ACC112 (cell line): Measurements from ENCODE around the gene CCDC38.

ENCODE experiments used
- H2AFZ ChIP-seq: fragments of 200-600 bp; sonication (generic); one replicate; pipeline ENCODE4 v1.6.0; 2017; ENCODE audit warnings: antibody characterized with exemption, low read length; ENCODE audit not compliant: unreplicated experiment
- H3K27ac ChIP-seq: fragments of 200-600 bp; sonication (generic); 2 replicates; pipeline ENCODE4 v1.5.1; 2014; ENCODE audit warnings: low read depth, mild to moderate bottlenecking, antibody characterized with exemption, low read length, moderate library complexity
- H3K27me3 ChIP-seq: fragments of 200-600 bp; sonication (generic); 2 replicates; pipeline ENCODE4 v1.6.1; 2014; ENCODE audit warnings: mild to moderate bottlenecking, antibody characterized with exemption, low read length, moderate library complexity, mixed read lengths; ENCODE audit not compliant: insufficient read depth
- H3K36me3 ChIP-seq: fragments of 200-600 bp; sonication (generic); 2 replicates; pipeline ENCODE4 v1.6.1; 2016; ENCODE audit warnings: mild to moderate bottlenecking, antibody characterized with exemption, low read length, moderate library complexity, mixed read lengths; ENCODE audit not compliant: insufficient read depth
- H3K4me1 ChIP-seq: fragments of 200-600 bp; sonication (generic); one replicate; pipeline ENCODE4 v1.6.1; 2016; ENCODE audit warnings: low read length, mixed read lengths; ENCODE audit not compliant: insufficient read depth, unreplicated experiment, control insufficient read depth
- H3K4me3 ChIP-seq: fragments of 200-600 bp; sonication (generic); 2 replicates; pipeline ENCODE4 v1.5.1; 2014; ENCODE audit warnings: mild to moderate bottlenecking, low read depth, low read length
- H3K79me2 ChIP-seq: fragments of 200-600 bp; sonication (generic); one replicate; pipeline ENCODE4 v1.6.0; 2016; ENCODE audit warnings: low read length; ENCODE audit not compliant: control insufficient read depth, unreplicated experiment, insufficient read depth

The CCDC38 gene

DNA sequence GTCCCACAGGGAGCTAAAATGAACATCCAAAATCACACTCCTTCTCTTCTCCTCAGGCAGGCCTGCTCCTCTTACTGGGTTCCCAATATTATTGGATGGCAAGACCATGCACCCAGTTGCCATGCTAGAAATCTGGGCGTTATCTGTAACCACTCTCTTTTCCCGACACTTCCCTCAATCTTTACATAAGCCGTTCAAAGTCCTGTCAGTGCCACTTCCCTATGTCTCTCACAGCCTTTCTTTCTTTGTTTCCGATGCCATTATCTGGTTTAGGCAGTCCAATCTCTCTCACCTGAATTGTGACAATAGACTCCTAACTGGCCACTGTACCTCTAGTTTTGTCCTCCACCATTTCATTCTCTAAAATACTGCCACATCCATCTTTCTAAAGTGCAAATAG is 59.5 kb downstream of the CCDC38 start:
- no peaks in the 10 kb centered on the region for H3K36me3 ChIP-seq
- H3K27ac ChIP-seq = no peak overlapping the region
- no peaks in the 10 kb centered on the region; the same call in 1 of the 2 replicates for H3K27me3 ChIP-seq
- H3K4me1 ChIP-seq = peaks cover 15% of the 10 kb centered on the region
- H3K79me2 ChIP-seq = no peaks in the 10 kb centered on the region
- H2AFZ ChIP-seq = no peak overlapping the region
- H3K4me3 ChIP-seq = no peak overlapping the region

DNA sequence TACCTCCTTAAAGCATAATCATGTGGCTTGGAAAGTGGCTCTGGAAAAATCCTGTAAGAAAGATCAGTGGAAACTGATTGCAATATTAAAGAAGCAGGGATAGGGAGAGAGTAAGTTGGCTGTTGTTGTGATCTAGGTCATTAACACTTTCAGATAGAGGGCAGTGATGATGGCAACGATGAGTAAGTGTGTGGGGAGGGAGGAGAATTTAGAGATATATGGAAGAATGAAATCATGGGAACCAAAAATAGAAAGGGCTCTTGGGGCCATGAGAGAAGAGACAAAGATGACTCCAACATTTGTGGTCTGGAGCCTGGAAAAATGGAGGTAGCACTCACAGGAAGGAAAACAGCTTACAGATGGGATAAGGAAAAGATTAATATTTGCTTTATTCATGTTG is 60.3 kb downstream of the CCDC38 start:
- Histone ChIP-seq H3K36me3 (no peaks in the 10 kb centered on the region), H2AFZ (no peak overlapping the region), H3K27me3 (no peaks in the 10 kb centered on the region; the same call in 1 of the 2 replicates), H3K27ac (peak overlapping the region; percentile 26; the same call in 1 of the 2 replicates), H3K4me3 (no peak overlapping the region), H3K79me2 (no peaks in the 10 kb centered on the region), H3K4me1 (peaks cover 21% of the 10 kb centered on the region)

DNA sequence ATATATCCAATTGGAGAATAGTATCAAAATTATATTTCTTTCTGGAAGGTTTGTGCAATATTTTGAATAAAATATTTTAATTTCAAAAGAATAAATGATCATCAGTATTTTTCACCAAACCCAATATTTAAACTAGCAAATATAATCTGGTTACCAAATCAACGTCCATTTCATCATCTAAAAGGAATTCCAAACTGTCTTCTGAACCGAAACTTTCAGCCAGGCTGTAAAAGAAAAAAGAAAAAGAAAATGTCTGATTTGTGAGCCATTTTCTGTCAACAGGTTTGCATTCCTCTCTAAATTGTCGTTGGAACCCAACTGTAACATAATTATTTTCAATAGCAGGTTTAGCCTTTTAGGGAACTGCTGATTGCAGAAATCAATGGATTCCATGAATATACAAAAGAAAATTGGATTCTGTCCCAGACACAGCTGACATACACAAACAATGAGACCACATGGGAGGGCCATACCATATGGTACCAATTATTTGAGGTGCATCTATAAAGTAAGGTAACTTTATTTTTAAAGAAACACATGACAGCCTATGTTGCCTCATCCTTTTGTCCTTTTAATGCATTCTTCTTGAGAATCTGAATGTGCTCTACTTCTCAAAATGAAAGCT is 61.0 kb downstream of the CCDC38 start:
- no peak overlapping the region for H3K4me3 ChIP-seq
- no peak overlapping the region for H2AFZ ChIP-seq
- peaks cover 21% of the 10 kb centered on the region for H3K4me1 ChIP-seq
- H3K79me2 ChIP-seq = no peaks in the 10 kb centered on the region
- no peaks in the 10 kb centered on the region for H3K36me3 ChIP-seq
- peak overlapping the region; percentile 26; the same call in 1 of the 2 replicates for H3K27ac ChIP-seq
- H3K27me3 ChIP-seq = no peaks in the 10 kb centered on the region; the same call in 1 of the 2 replicates

DNA sequence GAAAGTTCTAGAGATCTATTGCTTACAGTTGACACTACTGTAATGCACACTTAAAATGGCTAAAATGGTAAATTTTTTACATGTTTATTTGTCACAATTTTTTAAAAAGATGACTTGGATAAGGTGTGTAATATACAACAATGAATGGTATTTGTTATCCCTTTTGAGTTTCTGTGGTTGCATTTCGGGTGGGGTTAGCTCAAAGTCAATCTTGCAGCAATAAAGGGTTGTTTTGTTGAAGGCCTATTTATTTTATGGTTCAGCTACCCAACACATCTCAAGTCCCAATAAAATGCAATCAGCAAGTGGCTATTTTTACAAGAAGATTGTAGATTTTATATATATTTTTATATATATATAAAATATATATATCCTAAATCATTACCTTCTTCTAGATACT is 61.5 kb downstream of the CCDC38 start:
- Histone ChIP-seq H3K36me3 (no peaks in the 10 kb centered on the region), H2AFZ (no peak overlapping the region), H3K4me3 (no peak overlapping the region), H3K27me3 (no peaks in the 10 kb centered on the region; the same call in 1 of the 2 replicates), H3K4me1 (peaks cover 21% of the 10 kb centered on the region), H3K79me2 (no peaks in the 10 kb centered on the region), H3K27ac (no peak overlapping the region)

DNA sequence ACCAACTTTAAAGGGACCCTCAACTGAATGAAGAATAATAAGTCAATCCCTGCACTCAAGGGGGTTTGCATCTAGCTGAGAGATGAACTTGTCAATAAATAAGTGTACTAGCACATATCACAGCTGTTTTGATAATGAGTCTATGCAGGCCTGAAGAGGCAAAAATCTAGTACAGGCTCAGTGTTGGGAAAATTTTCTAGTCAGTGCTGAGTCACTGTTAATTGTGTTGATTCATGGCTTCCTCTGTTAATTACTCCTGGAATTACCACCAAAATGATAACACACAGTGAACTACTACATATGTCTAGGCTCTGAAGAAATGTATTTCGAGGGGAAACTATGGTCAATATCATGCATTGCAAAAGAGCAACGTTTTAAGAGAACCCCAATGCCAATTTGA is 64.8 kb downstream of the CCDC38 start:
- Histone ChIP-seq H2AFZ (no peak overlapping the region), H3K27ac (no peak overlapping the region), H3K27me3 (no peaks in the 10 kb centered on the region), H3K36me3 (no peaks in the 10 kb centered on the region), H3K79me2 (no peaks in the 10 kb centered on the region), H3K4me1 (peaks cover 21% of the 10 kb centered on the region), H3K4me3 (no peak overlapping the region)

DNA sequence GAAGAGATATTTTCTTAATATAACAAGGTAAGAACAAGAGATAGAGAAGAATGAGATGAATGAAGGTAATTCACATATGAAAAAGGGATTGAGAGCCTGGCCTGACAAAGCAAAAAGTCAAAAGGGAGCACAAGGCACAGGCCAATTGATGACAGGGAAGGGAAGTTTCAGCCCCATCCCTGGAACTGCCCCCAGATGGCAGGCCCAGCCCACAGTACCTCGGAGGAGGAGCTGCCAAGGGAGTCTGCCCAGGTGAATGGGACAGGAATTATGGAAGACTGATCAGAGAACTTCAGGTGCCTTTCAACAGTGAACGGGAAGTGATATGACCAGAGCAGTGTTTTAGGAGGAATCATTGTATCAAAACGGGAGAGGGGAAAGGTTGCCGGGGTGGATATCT is 68.0 kb downstream of the CCDC38 start:
- no peak overlapping the region for H2AFZ ChIP-seq
- no peak overlapping the region for H3K27ac ChIP-seq
- no peaks in the 10 kb centered on the region for H3K79me2 ChIP-seq
- no peak overlapping the region for H3K4me3 ChIP-seq
- H3K36me3 ChIP-seq = no peaks in the 10 kb centered on the region
- peaks cover 8% of the 10 kb centered on the region for H3K4me1 ChIP-seq
- no peaks in the 10 kb centered on the region for H3K27me3 ChIP-seq

DNA sequence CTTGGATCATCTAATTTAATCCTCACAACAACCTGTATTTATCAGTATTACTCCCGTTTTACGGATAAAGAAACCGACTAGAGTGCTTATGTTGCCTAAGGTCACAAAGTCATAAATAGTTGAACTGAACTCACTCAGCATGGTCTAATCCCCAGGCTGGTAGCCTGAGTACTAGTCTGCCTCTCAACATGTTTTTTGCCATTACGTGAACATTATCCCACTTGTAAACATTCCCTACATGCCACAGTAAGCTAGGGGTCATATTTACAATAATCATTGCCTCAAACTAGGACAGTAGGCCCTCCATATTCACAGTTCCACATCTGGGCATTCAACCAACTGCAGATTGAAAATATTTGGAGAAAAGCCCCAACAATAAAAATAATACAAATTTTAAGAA is 71.5 kb downstream of the CCDC38 start:
- Histone ChIP-seq H3K4me3 (no peak overlapping the region), H2AFZ (no peak overlapping the region), H3K27me3 (no peaks in the 10 kb centered on the region), H3K79me2 (no peaks in the 10 kb centered on the region), H3K27ac (no peak overlapping the region), H3K36me3 (peaks cover 17% of the 10 kb centered on the region), H3K4me1 (no peaks in the 10 kb centered on the region)

DNA sequence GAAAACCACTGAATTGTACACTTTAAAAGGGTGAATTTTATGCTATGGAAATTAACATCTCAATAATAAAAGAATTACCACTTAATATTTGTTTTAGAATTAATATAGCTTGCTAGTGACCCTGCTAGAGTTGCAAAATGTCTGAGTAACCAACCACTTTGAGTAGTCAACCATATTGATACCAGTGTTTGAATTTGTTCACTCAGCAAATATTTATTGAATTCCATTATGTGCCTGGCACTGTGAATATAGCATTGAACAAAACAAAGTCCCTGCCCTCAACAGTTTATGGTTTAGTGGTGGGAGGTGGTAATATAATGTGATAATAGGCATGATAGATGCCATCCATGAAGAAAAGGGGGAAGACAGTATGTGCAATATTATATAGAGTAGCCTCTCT is 79.1 kb downstream of the CCDC38 start:
- peaks cover 64% of the 10 kb centered on the region for H3K36me3 ChIP-seq
- H3K4me3 ChIP-seq = no peak overlapping the region
- no peaks in the 10 kb centered on the region for H3K27me3 ChIP-seq
- H2AFZ ChIP-seq = no peak overlapping the region
- H3K79me2 ChIP-seq = peaks cover 53% of the 10 kb centered on the region
- H3K4me1 ChIP-seq = peaks cover 2% of the 10 kb centered on the region
- H3K27ac ChIP-seq = no peak overlapping the region

DNA sequence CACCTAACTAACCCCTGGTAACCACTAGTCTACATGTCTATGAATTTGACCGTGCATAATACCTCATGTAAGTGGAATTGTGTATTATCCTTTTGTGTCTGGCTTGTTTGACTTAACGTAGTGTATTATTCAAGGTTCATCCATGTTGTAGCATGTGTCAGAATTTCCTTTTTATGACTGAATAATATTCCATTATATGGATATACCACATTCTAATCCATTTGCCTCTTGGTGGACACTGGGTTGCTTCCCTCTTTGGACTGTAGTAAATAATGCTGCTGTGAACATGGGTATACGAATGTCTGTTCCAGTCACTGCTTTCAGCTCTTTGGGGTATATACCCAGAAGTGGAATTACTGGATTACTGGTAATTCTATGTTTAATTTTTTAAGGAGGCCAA is 80.4 kb downstream of the CCDC38 start:
- no peak overlapping the region for H3K27ac ChIP-seq
- H3K79me2 ChIP-seq = peaks cover 53% of the 10 kb centered on the region
- H2AFZ ChIP-seq = no peak overlapping the region
- peaks cover 54% of the 10 kb centered on the region for H3K36me3 ChIP-seq
- H3K4me1 ChIP-seq = peaks cover 3% of the 10 kb centered on the region
- no peak overlapping the region for H3K4me3 ChIP-seq
- H3K27me3 ChIP-seq = no peaks in the 10 kb centered on the region

DNA sequence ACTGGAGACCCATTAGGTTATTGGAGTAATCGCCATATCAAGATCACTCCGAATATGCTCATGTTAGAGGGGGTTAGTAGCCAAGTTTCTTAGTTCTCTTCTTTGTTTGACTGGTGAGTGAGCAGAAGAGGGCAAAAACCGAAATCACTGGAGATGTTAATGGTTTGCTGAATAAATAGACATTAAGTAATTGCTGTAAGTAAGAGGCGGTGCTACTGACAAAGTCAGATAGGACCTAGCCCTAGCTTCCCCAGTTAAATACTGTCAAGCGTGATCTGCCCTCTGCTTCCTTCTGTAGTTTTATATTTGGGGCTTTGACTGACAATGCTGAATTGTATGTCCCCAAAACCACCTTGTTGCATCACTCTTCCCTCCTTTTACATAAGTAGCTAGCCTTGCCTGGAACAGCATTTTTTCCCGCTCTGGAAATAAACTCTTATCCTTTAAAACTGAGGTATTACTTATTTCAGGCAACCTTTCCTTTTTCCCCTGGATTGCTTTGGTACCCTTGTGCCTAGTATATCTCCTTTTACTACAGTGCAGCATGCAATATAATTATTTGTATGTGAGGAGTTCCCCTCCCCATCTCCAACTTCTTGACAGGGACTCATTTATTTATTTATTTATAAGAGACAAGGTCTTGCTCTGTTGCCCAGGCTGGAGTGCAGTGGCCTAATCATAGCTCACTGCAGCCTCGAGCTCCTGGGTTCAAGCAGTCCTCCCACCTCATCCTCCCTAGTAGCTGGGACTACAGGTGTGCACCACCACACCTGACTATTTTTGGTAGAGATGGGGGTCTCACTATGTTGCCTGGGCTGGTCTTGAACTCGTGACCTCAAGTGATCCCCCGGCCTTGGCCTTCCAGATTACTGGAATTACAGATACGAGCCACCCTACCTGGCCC is 82.2 kb downstream of the CCDC38 start:
- Histone ChIP-seq H3K79me2 (peaks cover 53% of the 10 kb centered on the region), H3K27me3 (no peaks in the 10 kb centered on the region; the same call in 1 of the 2 replicates), H3K36me3 (peaks cover 42% of the 10 kb centered on the region), H2AFZ (no peak overlapping the region), H3K4me1 (peaks cover 3% of the 10 kb centered on the region), H3K4me3 (peak overlapping the region; percentile 84), H3K27ac (no peak overlapping the region)
